NCI-H146 (cell line): ENCODE measurements around the gene DECR2.
"Not testable (repeated sequence)": the region's sequence is repeated elsewhere in the genome, so short reads cannot be mapped to it uniquely, and the experiment has no call there.

Source experiments
- DNase-seq: peaks from one replicate; lab custom pipeline; 2025; lab: John Stamatoyannopoulos, UW

Gene DECR2

GRCh38 chr16:401468-402348 is at the start of gene DECR2:
DECR2 (plus strand) TSS chr16:401885; CDS start chr16:401964, 79 bp downstream.
- DNase-seq, result peak; percentile 94

GRCh38 chr16:352547-353403 is 48.9 kb upstream of the DECR2 start, which contains the start of gene AXIN1:
AXIN1 (minus strand) TSS chr16:352723; CDS start chr16:347025, 5,698 bp downstream.
- DNase-seq, result peak; percentile 100

GRCh38 chr16:353404-354290 is 48.0 kb upstream of the DECR2 start:
- DNase-seq, result no peak

- no peak for DNase-seq
Measured at GRCh38 chr16:354291-354881, 47.3 kb upstream of the DECR2 start.

GRCh38 chr16:354971-355461 is 46.7 kb upstream of the DECR2 start:
- no peak for DNase-seq

- DNase-seq, result no peak
Measured at GRCh38 chr16:356741-357140, 44.9 kb upstream of the DECR2 start.

GRCh38 chr16:359067-359763 is 42.5 kb upstream of the DECR2 start:
- no peak for DNase-seq

- no peak for DNase-seq
Measured at GRCh38 chr16:359871-360697, 41.6 kb upstream of the DECR2 start.

- no peak for DNase-seq
Measured at GRCh38 chr16:360698-361336, 40.9 kb upstream of the DECR2 start.

GRCh38 chr16:361341-361871 is 40.3 kb upstream of the DECR2 start:
- peak; percentile 76 for DNase-seq

- DNase-seq, result peak; percentile 88
Measured at GRCh38 chr16:361872-362701, 39.6 kb upstream of the DECR2 start.

GRCh38 chr16:362702-362999 is 39.0 kb upstream of the DECR2 start:
- not testable (repeated sequence) for DNase-seq

GRCh38 chr16:363110-363765 is 38.4 kb upstream of the DECR2 start:
- no peak for DNase-seq

GRCh38 chr16:363766-364490 is 37.8 kb upstream of the DECR2 start:
- no peak for DNase-seq

GRCh38 chr16:364595-365491 is 36.8 kb upstream of the DECR2 start:
- no peak for DNase-seq

GRCh38 chr16:366476-366875 is 35.2 kb upstream of the DECR2 start:
- DNase-seq, result no peak
